Ovary (tissue), 9 donors: ENCODE measurements around the gene LRRC63. TPM values are rescaled to one million over a fixed set of nuclear protein-coding genes. Genes with fewer than 3 reads are reported as not detected.

ENCODE experiments used
- DNase-seq, 5 donors: peaks; one replicate each; pipeline ENCODE4 v3.0.0-alpha.2; 2019 to 2020
- H3K27ac ChIP-seq, 2 donors: fragments of 200-600 bp; one replicate each; pipeline versions ENCODE4 v1.5.1 to v1.8.0; 2019 to 2022
- H3K27me3 ChIP-seq: fragments of 200-600 bp; one replicate; pipeline ENCODE4 v1.8.0; 2022
- H3K36me3 ChIP-seq: fragments of 200-600 bp; sonication (generic); one replicate; pipeline ENCODE4 v1.5.1; 2019
- H3K4me1 ChIP-seq: one replicate; pipeline ENCODE4 v1.8.1; 2013; ENCODE audit warnings: mild to moderate bottlenecking, moderate library complexity; ENCODE audit not compliant: insufficient read depth
- H3K4me3 ChIP-seq: fragments of 200-600 bp; sonication (generic); one replicate; pipeline ENCODE4 v1.5.1; 2017
- H3K9me3 ChIP-seq, 2 donors: fragments of 200-600 bp in 1 of 2; sonication (generic) in 1 of 2; one replicate each; pipeline versions ENCODE4 v1.5.1 to v1.8.1; 2013 to 2019; ENCODE audit warnings: mild to moderate bottlenecking in 1 of 2, moderate library complexity in 1 of 2
- EP300 ChIP-seq: sonication (generic); formaldehyde crosslinking; IDR thresholded peaks from one replicate; pipeline ENCODE4 v1.6.1; 2017; ENCODE audit warnings: antibody characterized with exemption
- POLR2A ChIP-seq: fragments of 450-650 bp; IDR thresholded peaks from one replicate; pipeline ENCODE4 v1.6.1; 2017; ENCODE audit warnings: antibody characterized with exemption, mild to moderate bottlenecking, moderate library complexity
- WGBS, 3 donors: extraction: QIAGEN DNeasy Blood & Tissue Kit in 1 of 3; methylation state at CpG; one replicate each; pipeline versions ENCODE4 v1.1.5 to v1.1.7; 2013 to 2017; 5-methylcytosine and 5-hydroxymethylcytosine counted together
- intact Hi-C, 4 donors: fragments of 100-400 bp; cut with DNase I; formaldehyde crosslinking; loops; one replicate each; pipeline versions ENCODE4 v1.11.0 to v1.15.1; 2022 to 2023
- polyA plus RNA-seq, 2 donors: library from polyadenylated mRNA; stranded (reverse); fragments of 200-250 nt in 1 of 2; fragments of 350-450 nt in 1 of 2; fragmentation: Illumina TruSeq in 1 of 2; extraction: RNeasy Lipid Tissue Mini Kit (QIAGEN cat#74804) in 1 of 2; gene quantifications; one replicate each; pipeline ENCODE4 v1.2.3, GENCODE V29; 2013 to 2014
- total RNA-seq, 7 donors: library from RNA; depleted of rRNA in 2 of 7; stranded (reverse); fragments of >200 nt in 2 of 7; fragmentation: NEBNext Ultra II Directional in 3 of 7; extraction: Animal tissue kit (Norgen Biotek cat#: 25700) in 3 of 7; gene quantifications; one replicate each; pipeline versions ENCODE4 v1.1.0 to v1.2.4, GENCODE V29; 2016 to 2023
- TF ChIP-seq, protein P1 (sequence below), 3 donors: fragments of 450-650 bp in 2 of 3; fragments of 200-600 bp in 1 of 3; IDR thresholded peaks; one replicate each; pipeline versions ENCODE4 v1.5.1 to v1.8.0; 2016 to 2022; ENCODE audit warnings: antibody characterized with exemption in 3 of 3, mild to moderate bottlenecking in 1 of 3
- donor health status: DM: no; HTN: no; CAD: no; lungs with moderate emphysema.
- donor health status: DM: no; HTN: no; CAD: no.
- donor health status: Bipolar disorder and iron deficiency.
- donor health status: DM: yes; HTN: yes; CAD: no.
- donor health status: DM: no; HTN: no; CAD: no.
- donor health status: DM: yes; HTN: yes; CAD: no.

Gene LRRC63
- total and polyA plus RNA-seq, 9 donors, result 0.12 to 0.92 (median 0.22) TPM; not detected in 4

DNA sequence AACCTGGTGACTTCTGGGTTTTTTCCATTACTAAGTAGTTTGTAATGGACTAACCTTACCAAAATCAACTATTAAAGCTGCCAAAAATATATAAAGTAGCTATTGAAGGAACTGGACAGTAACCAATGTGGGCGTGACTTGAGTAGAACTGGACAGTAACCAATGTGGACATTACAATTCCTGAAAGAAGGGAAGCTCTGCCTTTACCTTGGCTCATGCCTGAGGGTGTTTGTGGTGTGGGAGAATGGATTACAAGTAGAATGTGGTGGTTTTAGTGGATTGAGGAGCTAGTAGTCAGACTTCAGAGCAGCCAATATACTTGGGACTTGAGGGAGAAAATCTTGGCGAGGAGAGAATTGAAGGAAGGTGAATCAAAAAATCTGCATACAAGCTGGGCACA, 17.5 kb downstream of the LRRC63 start:
- H3K4me1 ChIP-seq, result no peaks in the 10 kb centered on the region
- 86 to 94% (median 90%) methylated on average over 2 of the region's 2 CpGs for WGBS, 3 donors
- H3K36me3 ChIP-seq, result no peaks in the 10 kb centered on the region
- DNase-seq, result no peak
- no peak overlapping the region for H3K27ac ChIP-seq
- intact Hi-C loops, result no loop called here
- no peak overlapping the region for H3K4me3 ChIP-seq
- peaks cover 0 to 10% of the 10 kb centered on the region in 2 donors for H3K9me3 ChIP-seq
- TF ChIP-seq POLR2A (no peak), EP300 (no peak)
- TF ChIP-seq, protein P1, sequence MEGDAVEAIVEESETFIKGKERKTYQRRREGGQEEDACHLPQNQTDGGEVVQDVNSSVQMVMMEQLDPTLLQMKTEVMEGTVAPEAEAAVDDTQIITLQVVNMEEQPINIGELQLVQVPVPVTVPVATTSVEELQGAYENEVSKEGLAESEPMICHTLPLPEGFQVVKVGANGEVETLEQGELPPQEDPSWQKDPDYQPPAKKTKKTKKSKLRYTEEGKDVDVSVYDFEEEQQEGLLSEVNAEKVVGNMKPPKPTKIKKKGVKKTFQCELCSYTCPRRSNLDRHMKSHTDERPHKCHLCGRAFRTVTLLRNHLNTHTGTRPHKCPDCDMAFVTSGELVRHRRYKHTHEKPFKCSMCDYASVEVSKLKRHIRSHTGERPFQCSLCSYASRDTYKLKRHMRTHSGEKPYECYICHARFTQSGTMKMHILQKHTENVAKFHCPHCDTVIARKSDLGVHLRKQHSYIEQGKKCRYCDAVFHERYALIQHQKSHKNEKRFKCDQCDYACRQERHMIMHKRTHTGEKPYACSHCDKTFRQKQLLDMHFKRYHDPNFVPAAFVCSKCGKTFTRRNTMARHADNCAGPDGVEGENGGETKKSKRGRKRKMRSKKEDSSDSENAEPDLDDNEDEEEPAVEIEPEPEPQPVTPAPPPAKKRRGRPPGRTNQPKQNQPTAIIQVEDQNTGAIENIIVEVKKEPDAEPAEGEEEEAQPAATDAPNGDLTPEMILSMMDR (IDR thresholded peaks at IDR 0.05), result no peak
- no peaks in the 10 kb centered on the region for H3K27me3 ChIP-seq

DNA sequence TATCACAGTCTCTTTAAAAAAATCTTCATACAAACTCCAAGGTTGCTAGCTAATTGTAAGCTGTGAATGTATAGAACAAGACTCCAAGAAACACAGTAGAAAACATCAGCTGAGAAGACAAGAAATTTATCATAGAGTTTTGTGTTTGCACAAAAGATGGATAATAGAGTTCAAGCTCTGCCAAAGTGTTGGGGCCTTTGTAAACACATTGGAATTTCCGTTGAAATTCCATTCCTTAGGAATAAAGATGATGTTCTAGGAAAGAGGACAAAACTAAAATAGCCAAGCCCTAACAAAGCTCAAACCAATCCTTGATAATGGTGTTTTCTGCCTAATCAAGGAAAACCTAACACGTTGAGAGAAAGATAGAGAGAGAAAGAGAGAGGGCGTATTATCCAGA, 20.6 kb downstream of the LRRC63 start:
- Histone ChIP-seq H3K4me3 (no peak overlapping the region), H3K4me1 (no peaks in the 10 kb centered on the region), H3K27ac (no peak overlapping the region), H3K27me3 (no peaks in the 10 kb centered on the region), H3K36me3 (no peaks in the 10 kb centered on the region), H3K9me3 (peaks cover 0 to 4% of the 10 kb centered on the region in 2 donors)
- 61 to 80% (median 63%) methylated on average over 3 of the region's 3 CpGs for WGBS, 3 donors
- no peak for TF ChIP-seq POLR2A
- TF ChIP-seq EP300, result no peak
- TF ChIP-seq, protein P1 (IDR thresholded peaks at IDR 0.05), result no peak
- intact Hi-C loops, result no loop called here
- no peak for DNase-seq

DNA sequence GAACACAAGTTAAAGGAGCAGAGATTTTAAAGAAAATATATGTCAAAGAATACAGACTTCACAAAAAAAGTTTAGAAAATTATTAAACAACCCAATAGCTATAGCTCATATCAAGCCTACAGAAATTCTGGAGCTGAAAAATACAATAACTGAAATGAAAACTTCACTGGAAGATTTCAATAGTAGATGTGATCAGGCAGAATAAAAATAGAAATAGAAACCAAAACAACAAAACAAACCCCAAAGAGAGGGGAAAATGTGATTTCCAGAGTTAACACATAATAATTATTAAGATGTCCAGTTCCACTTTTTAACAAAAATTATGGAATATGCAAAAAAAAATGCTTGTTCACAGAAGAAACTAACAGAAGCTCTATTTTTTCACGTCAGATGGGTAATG, 23.6 kb downstream of the LRRC63 start:
- intact Hi-C loops, result no loop called here
- TF ChIP-seq POLR2A, result no peak
- TF ChIP-seq, protein P1 (IDR thresholded peaks at IDR 0.05), result no peak
- no peak for DNase-seq

DNA sequence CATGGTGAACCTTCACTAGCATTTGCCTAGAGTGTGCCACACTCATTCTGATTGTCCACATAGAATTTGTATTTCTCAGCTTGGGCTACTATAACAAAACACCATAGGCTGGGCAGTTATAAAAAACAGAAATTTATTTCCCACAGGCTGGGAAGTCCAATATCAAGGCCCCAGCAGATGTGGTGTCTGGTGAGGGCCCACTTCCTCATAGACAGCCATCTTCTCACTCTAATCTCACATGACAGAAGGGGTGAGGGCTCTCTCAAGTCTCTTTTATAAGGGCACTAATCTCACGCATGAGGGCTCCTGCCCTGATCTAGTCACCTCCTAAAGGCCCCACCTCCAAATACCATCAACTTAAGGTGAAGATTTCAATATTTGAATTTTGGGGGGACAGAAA, 53.6 kb downstream of the LRRC63 start:
- Histone ChIP-seq H3K4me1 (no peaks in the 10 kb centered on the region), H3K27me3 (no peaks in the 10 kb centered on the region), H3K27ac (no peak overlapping the region), H3K9me3 (no peaks in the 10 kb centered on the region), H3K4me3 (no peak overlapping the region), H3K36me3 (no peaks in the 10 kb centered on the region)
- TF ChIP-seq EP300 (no peak), POLR2A (no peak)
- TF ChIP-seq, protein P1 (IDR thresholded peaks at IDR 0.05), result no peak
- DNase-seq, result no peak
- 98 to 100% (median 100%) methylated on average over 1 of the region's 1 CpG for WGBS, 3 donors
- intact Hi-C loops, result no loop called here

More for the DNA sequence above, 23.6 kb downstream of the LRRC63 start:
- Histone ChIP-seq H3K36me3 (no peaks in the 10 kb centered on the region), H3K4me3 (no peak overlapping the region), H3K9me3 (peaks cover 0 to 1% of the 10 kb centered on the region in 2 donors), H3K4me1 (no peaks in the 10 kb centered on the region), H3K27me3 (no peaks in the 10 kb centered on the region), H3K27ac (no peak overlapping the region)
- WGBS, 3 donors, result 85 to 94% (median 87%) methylated on average over 1 of the region's 1 CpG
